K562 (cell line): ENCODE measurements around the gene TNF. TPM values are rescaled to one million over a fixed set of nuclear protein-coding genes. Genes with fewer than 3 reads are reported as not detected.

ENCODE experiments used
- ASH1L ChIP-seq: fragments of 450-650 bp; IDR thresholded peaks from 2 replicates; pipeline ENCODE4 v1.6.1; 2018; ENCODE audit warnings: borderline replicate concordance, mild to moderate bottlenecking, low read depth; ENCODE audit not compliant: partially characterized antibody
- EHMT2 ChIP-seq: fragments of 450-650 bp; IDR thresholded peaks from 2 replicates; pipeline ENCODE4 v1.6.1; 2018; ENCODE audit warnings: antibody characterized with exemption
- FOXJ3 ChIP-seq: sonication (generic); formaldehyde crosslinking; IDR thresholded peaks from 2 replicates; pipeline ENCODE4 v1.4.0; 2020; ENCODE audit warnings: mild to moderate bottlenecking, missing genetic modification reagents
- NR0B1 ChIP-seq: fragments of 450-650 bp; IDR thresholded peaks from one replicate; pipeline ENCODE4 v1.6.1; 2018; ENCODE audit warnings: mild to moderate bottlenecking, moderate library complexity; ENCODE audit not compliant: partially characterized antibody
- TFE3 ChIP-seq: fragments of 450-650 bp; formaldehyde crosslinking; IDR thresholded peaks from 2 replicates; pipeline ENCODE4 v1.4.0; 2020; ENCODE audit warnings: mild to moderate bottlenecking, mixed read lengths
- ZNF146 ChIP-seq: IDR thresholded peaks from one replicate; pipeline ENCODE4 v1.6.1; 2018; ENCODE audit warnings: missing compliant biosample characterization; ENCODE audit not compliant: unreplicated experiment
- polyA plus RNA-seq, 8 experiments: library from polyadenylated mRNA; depleted of rRNA in 4 of 8; stranded (reverse) in 5 of 8; unstranded in 3 of 8; fragments of >200 nt; fragmentation: Nextera tagmentation in 2 of 8; fragmentation: Illumina TruSeq in 1 of 8; extraction: Ambion mirVana in 2 of 8; extraction: Trizol in 1 of 8; gene quantifications; 2 replicates each; pipeline versions ENCODE4 v1.2.1 to v1.2.3, GENCODE V29; 2011 to 2014; ENCODE audit warnings: inconsistent platforms in 1 of 8, missing spikeins in 1 of 8
- total RNA-seq, 7 experiments: library from RNA; depleted of rRNA in 6 of 7; stranded (reverse); fragments of >200 nt in 6 of 7; fragmentation: Illumina TruSeq in 2 of 7; extraction: Trizol in 2 of 7; gene quantifications; 2 replicates each; pipeline versions ENCODE4 v1.2.1 to v1.2.3, GENCODE V29; 2011 to 2021; ENCODE audit warnings: low replicate concordance in 1 of 7
- TF ChIP-seq, protein P1 (sequence below): fragments of 200-600 bp; sonication (generic); IDR thresholded peaks from one replicate; pipeline ENCODE4 v1.6.1; 2012; ENCODE audit warnings: mild to moderate bottlenecking, low read depth, low read length, inconsistent platforms
- TF ChIP-seq, protein P2 (sequence below): fragments of 450-650 bp; conservative IDR thresholded peaks from 2 replicates; pipeline ENCODE4 v1.6.1; 2016; ENCODE audit warnings: missing genetic modification characterization, low read depth, mild to moderate bottlenecking, missing compliant biosample characterization, moderate library complexity
- TF ChIP-seq, protein P3 (sequence below): fragments of 450-650 bp; IDR thresholded peaks from 2 replicates; pipeline ENCODE4 v1.6.1; 2017; ENCODE audit warnings: antibody characterized with exemption

The TNF gene
- total and polyA plus RNA-seq, 9 of the 15 experiments (the other 6 are each of a cell fraction or from before 2014, with no cell fraction given): 0.08 to 0.40 TPM; not detected in 7

GRCh38 chr6:31621320-31621939 is 46.1 kb downstream of the TNF start (continued):
- TF ChIP-seq, protein P1, sequence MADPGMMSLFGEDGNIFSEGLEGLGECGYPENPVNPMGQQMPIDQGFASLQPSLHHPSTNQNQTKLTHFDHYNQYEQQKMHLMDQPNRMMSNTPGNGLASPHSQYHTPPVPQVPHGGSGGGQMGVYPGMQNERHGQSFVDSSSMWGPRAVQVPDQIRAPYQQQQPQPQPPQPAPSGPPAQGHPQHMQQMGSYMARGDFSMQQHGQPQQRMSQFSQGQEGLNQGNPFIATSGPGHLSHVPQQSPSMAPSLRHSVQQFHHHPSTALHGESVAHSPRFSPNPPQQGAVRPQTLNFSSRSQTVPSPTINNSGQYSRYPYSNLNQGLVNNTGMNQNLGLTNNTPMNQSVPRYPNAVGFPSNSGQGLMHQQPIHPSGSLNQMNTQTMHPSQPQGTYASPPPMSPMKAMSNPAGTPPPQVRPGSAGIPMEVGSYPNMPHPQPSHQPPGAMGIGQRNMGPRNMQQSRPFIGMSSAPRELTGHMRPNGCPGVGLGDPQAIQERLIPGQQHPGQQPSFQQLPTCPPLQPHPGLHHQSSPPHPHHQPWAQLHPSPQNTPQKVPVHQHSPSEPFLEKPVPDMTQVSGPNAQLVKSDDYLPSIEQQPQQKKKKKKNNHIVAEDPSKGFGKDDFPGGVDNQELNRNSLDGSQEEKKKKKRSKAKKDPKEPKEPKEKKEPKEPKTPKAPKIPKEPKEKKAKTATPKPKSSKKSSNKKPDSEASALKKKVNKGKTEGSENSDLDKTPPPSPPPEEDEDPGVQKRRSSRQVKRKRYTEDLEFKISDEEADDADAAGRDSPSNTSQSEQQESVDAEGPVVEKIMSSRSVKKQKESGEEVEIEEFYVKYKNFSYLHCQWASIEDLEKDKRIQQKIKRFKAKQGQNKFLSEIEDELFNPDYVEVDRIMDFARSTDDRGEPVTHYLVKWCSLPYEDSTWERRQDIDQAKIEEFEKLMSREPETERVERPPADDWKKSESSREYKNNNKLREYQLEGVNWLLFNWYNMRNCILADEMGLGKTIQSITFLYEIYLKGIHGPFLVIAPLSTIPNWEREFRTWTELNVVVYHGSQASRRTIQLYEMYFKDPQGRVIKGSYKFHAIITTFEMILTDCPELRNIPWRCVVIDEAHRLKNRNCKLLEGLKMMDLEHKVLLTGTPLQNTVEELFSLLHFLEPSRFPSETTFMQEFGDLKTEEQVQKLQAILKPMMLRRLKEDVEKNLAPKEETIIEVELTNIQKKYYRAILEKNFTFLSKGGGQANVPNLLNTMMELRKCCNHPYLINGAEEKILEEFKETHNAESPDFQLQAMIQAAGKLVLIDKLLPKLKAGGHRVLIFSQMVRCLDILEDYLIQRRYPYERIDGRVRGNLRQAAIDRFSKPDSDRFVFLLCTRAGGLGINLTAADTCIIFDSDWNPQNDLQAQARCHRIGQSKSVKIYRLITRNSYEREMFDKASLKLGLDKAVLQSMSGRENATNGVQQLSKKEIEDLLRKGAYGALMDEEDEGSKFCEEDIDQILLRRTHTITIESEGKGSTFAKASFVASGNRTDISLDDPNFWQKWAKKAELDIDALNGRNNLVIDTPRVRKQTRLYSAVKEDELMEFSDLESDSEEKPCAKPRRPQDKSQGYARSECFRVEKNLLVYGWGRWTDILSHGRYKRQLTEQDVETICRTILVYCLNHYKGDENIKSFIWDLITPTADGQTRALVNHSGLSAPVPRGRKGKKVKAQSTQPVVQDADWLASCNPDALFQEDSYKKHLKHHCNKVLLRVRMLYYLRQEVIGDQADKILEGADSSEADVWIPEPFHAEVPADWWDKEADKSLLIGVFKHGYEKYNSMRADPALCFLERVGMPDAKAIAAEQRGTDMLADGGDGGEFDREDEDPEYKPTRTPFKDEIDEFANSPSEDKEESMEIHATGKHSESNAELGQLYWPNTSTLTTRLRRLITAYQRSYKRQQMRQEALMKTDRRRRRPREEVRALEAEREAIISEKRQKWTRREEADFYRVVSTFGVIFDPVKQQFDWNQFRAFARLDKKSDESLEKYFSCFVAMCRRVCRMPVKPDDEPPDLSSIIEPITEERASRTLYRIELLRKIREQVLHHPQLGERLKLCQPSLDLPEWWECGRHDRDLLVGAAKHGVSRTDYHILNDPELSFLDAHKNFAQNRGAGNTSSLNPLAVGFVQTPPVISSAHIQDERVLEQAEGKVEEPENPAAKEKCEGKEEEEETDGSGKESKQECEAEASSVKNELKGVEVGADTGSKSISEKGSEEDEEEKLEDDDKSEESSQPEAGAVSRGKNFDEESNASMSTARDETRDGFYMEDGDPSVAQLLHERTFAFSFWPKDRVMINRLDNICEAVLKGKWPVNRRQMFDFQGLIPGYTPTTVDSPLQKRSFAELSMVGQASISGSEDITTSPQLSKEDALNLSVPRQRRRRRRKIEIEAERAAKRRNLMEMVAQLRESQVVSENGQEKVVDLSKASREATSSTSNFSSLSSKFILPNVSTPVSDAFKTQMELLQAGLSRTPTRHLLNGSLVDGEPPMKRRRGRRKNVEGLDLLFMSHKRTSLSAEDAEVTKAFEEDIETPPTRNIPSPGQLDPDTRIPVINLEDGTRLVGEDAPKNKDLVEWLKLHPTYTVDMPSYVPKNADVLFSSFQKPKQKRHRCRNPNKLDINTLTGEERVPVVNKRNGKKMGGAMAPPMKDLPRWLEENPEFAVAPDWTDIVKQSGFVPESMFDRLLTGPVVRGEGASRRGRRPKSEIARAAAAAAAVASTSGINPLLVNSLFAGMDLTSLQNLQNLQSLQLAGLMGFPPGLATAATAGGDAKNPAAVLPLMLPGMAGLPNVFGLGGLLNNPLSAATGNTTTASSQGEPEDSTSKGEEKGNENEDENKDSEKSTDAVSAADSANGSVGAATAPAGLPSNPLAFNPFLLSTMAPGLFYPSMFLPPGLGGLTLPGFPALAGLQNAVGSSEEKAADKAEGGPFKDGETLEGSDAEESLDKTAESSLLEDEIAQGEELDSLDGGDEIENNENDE: no peak
- TF ChIP-seq, protein P2, sequence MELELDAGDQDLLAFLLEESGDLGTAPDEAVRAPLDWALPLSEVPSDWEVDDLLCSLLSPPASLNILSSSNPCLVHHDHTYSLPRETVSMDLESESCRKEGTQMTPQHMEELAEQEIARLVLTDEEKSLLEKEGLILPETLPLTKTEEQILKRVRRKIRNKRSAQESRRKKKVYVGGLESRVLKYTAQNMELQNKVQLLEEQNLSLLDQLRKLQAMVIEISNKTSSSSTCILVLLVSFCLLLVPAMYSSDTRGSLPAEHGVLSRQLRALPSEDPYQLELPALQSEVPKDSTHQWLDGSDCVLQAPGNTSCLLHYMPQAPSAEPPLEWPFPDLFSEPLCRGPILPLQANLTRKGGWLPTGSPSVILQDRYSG (tag): no peak
- TF ChIP-seq ASH1L (peak; percentile 62), EHMT2 (no peak), ZNF146 (CRISPR knock-in tag) (no peak), TFE3 (CRISPR knock-in tag) (no peak), FOXJ3 (no peak), NR0B1 (no peak)
- TF ChIP-seq, protein P3, sequence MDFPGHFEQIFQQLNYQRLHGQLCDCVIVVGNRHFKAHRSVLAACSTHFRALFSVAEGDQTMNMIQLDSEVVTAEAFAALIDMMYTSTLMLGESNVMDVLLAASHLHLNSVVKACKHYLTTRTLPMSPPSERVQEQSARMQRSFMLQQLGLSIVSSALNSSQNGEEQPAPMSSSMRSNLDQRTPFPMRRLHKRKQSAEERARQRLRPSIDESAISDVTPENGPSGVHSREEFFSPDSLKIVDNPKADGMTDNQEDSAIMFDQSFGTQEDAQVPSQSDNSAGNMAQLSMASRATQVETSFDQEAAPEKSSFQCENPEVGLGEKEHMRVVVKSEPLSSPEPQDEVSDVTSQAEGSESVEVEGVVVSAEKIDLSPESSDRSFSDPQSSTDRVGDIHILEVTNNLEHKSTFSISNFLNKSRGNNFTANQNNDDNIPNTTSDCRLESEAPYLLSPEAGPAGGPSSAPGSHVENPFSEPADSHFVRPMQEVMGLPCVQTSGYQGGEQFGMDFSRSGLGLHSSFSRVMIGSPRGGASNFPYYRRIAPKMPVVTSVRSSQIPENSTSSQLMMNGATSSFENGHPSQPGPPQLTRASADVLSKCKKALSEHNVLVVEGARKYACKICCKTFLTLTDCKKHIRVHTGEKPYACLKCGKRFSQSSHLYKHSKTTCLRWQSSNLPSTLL: peak; percentile 55; the same call in 1 of the 2 replicates
